ENCODE measurements around the gene OR1L4. TPM values are rescaled to one million over a fixed set of nuclear protein-coding genes. Genes with fewer than 3 reads are reported as not detected.

The OR1L4 gene
- total RNA-seq: not detected in 2 replicates
- long read RNA-seq: 0 reads

GRCh38 chr9:122723690-122724089 lies at the start of gene OR1L4:
Gene OR1L4, plus strand, starts transcription at chr9:122723990. Its CDS starts 0 bp downstream, at chr9:122723990.
- no peaks in the 10 kb centered on the region for H3K36me3 Mint-ChIP-seq (ENCODE audit: insufficient read depth)
- H3K4me3 Mint-ChIP-seq (ENCODE audit: low read depth): no peak within 1 kb of the TSS
- TF ChIP-seq CTCF (IDR thresholded peaks at IDR 0.05; ENCODE audit: unreplicated experiment): no peak
- no peaks in the 10 kb centered on the region for H3K27me3 Mint-ChIP-seq
- H3K4me1 Mint-ChIP-seq (ENCODE audit: low read depth): no peaks in the 10 kb centered on the region
- H3K9me3 Mint-ChIP-seq (ENCODE audit: low read depth): peaks cover 46% of the 10 kb centered on the region
- DNase-seq (ENCODE audit: low spot score, unreplicated experiment): no peak
- no peak within 1 kb of the TSS for H3K27ac Mint-ChIP-seq

GRCh38 chr9:122684851-122685250 lies 38.9 kb upstream of the OR1L4 start:
- Mint-ChIP-seq H3K4me1 (ENCODE audit: low read depth) (no peaks in the 10 kb centered on the region), H3K27ac (no peak overlapping the region), H3K27me3 (no peaks in the 10 kb centered on the region), H3K9me3 (ENCODE audit: low read depth) (peaks cover 67% of the 10 kb centered on the region), H3K4me3 (ENCODE audit: low read depth) (no peak overlapping the region), H3K36me3 (ENCODE audit: insufficient read depth) (peaks cover 3% of the 10 kb centered on the region)
- TF ChIP-seq CTCF (IDR thresholded peaks at IDR 0.05; ENCODE audit: unreplicated experiment): no peak
- no peak for DNase-seq (ENCODE audit: low spot score, unreplicated experiment)

GRCh38 chr9:122695696-122696095 lies 28.1 kb upstream of the OR1L4 start:
- Mint-ChIP-seq H3K36me3 (ENCODE audit: insufficient read depth) (no peaks in the 10 kb centered on the region), H3K4me3 (ENCODE audit: low read depth) (no peak overlapping the region), H3K4me1 (ENCODE audit: low read depth) (no peaks in the 10 kb centered on the region), H3K27me3 (no peaks in the 10 kb centered on the region), H3K27ac (no peak overlapping the region), H3K9me3 (ENCODE audit: low read depth) (peaks cover 33% of the 10 kb centered on the region)
- no peak for DNase-seq (ENCODE audit: low spot score, unreplicated experiment)
- no peak for TF ChIP-seq CTCF (IDR thresholded peaks at IDR 0.05; ENCODE audit: unreplicated experiment)

GRCh38 chr9:122718038-122718437 lies 5.8 kb upstream of the OR1L4 start:
- no peak for DNase-seq (ENCODE audit: low spot score, unreplicated experiment)
- no peaks in the 10 kb centered on the region for H3K36me3 Mint-ChIP-seq (ENCODE audit: insufficient read depth)
- peaks cover 49% of the 10 kb centered on the region for H3K9me3 Mint-ChIP-seq (ENCODE audit: low read depth)

GRCh38 chr9:122719218-122719617 lies 4.6 kb upstream of the OR1L4 start:
- TF ChIP-seq CTCF (IDR thresholded peaks at IDR 0.05; ENCODE audit: unreplicated experiment): no peak
- no peak overlapping the region for H3K4me3 Mint-ChIP-seq (ENCODE audit: low read depth)
- no peak overlapping the region for H3K27ac Mint-ChIP-seq
- no peak for DNase-seq (ENCODE audit: low spot score, unreplicated experiment)
- H3K4me1 Mint-ChIP-seq (ENCODE audit: low read depth): no peaks in the 10 kb centered on the region
- H3K9me3 Mint-ChIP-seq (ENCODE audit: low read depth): peaks cover 53% of the 10 kb centered on the region
- no peaks in the 10 kb centered on the region for H3K27me3 Mint-ChIP-seq
- no peaks in the 10 kb centered on the region for H3K36me3 Mint-ChIP-seq (ENCODE audit: insufficient read depth)

More at GRCh38 chr9:122718038-122718437, 5.8 kb upstream of the OR1L4 start:
- Mint-ChIP-seq H3K27me3 (no peaks in the 10 kb centered on the region), H3K27ac (no peak overlapping the region), H3K4me1 (ENCODE audit: low read depth) (no peaks in the 10 kb centered on the region), H3K4me3 (ENCODE audit: low read depth) (no peak overlapping the region)
- TF ChIP-seq CTCF (IDR thresholded peaks at IDR 0.05; ENCODE audit: unreplicated experiment): no peak
